ENCODE measurements around the gene CRNKL1.

DNA sequence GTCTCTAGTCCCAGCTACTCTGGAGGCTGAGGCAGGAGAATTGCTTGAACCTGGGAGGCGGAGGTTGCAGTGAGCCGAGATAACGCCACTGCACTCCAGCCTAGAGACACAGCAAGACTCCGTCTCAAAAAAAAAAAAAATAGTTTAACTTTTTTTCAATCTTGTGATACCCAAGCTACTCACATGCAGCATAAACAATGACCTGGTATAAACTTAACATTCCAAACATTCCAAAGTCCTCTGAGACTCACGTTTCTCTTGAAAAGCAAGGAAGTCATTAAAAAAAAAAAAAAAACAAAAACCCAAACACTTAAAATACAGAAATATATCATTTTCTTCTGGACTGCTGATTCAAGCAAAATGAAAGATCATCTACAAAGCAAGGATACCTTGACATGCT, 14.3 kb downstream of the CRNKL1 start:
- TF ChIP-seq, protein P1, sequence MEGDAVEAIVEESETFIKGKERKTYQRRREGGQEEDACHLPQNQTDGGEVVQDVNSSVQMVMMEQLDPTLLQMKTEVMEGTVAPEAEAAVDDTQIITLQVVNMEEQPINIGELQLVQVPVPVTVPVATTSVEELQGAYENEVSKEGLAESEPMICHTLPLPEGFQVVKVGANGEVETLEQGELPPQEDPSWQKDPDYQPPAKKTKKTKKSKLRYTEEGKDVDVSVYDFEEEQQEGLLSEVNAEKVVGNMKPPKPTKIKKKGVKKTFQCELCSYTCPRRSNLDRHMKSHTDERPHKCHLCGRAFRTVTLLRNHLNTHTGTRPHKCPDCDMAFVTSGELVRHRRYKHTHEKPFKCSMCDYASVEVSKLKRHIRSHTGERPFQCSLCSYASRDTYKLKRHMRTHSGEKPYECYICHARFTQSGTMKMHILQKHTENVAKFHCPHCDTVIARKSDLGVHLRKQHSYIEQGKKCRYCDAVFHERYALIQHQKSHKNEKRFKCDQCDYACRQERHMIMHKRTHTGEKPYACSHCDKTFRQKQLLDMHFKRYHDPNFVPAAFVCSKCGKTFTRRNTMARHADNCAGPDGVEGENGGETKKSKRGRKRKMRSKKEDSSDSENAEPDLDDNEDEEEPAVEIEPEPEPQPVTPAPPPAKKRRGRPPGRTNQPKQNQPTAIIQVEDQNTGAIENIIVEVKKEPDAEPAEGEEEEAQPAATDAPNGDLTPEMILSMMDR (IDR thresholded peaks at IDR 0.05), result no peak
- no peak for TF ChIP-seq POLR2A (IDR thresholded peaks at IDR 0.05)
